ENCODE results near the gene POFUT1.

DNA sequence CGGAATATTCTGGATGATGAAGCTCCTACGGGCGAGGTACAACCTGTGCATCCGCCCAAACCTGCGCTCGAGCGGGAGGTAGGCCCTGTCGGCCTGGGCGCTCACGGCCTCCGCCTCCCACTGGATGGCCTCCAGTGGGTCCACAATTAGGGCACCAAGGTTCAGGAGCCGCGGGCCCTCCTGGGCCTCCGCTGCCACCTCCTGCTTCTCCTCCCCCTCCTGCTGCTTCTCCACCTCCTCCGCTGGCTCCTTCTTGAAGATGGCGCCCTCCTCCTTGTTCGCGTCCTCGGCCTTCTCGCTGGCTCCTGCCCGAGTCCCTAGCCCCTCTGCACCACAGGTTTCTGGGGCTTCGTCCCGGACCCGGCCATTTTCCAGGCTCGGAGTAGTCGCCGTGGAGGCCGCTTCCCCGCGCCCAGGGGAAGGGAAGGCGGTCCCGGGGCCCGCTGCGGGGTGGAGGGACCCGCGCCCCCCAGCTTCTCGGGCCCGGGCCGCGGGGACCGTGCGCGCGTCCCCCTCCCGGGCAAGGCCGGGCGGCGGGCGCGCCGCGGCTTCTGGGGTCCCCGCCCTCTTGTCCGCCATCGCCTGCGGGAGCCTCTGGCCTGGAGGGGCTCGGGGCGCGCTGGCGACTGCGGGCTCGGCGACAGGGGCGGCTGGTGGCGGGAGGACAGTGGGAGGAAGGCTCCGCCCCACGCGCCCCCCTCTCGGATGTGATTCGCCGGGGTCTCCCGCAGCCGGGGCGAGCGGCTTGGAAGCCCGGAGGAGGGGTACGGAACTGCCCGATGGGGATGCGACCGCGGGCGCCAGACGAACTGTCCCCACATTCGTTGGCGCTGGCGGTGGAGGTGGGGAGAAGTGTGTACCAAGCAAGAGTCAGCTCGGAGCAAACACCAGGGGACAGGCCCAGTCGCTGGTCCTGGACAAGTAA lies 17.7 kb upstream of the POFUT1 start:
- no peak for TF ChIP-seq KLF9 (tag by site-specific recombination; IDR thresholded peaks at IDR 0.05; ENCODE audit: low read depth)
- TF ChIP-seq ZNF23 (tag by site-specific recombination; IDR thresholded peaks at IDR 0.05; ENCODE audit: borderline replicate concordance), result no peak
- TF ChIP-seq ZNF2 (tag by site-specific recombination; IDR thresholded peaks at IDR 0.05), result no peak
- TF ChIP-seq, protein P1, sequence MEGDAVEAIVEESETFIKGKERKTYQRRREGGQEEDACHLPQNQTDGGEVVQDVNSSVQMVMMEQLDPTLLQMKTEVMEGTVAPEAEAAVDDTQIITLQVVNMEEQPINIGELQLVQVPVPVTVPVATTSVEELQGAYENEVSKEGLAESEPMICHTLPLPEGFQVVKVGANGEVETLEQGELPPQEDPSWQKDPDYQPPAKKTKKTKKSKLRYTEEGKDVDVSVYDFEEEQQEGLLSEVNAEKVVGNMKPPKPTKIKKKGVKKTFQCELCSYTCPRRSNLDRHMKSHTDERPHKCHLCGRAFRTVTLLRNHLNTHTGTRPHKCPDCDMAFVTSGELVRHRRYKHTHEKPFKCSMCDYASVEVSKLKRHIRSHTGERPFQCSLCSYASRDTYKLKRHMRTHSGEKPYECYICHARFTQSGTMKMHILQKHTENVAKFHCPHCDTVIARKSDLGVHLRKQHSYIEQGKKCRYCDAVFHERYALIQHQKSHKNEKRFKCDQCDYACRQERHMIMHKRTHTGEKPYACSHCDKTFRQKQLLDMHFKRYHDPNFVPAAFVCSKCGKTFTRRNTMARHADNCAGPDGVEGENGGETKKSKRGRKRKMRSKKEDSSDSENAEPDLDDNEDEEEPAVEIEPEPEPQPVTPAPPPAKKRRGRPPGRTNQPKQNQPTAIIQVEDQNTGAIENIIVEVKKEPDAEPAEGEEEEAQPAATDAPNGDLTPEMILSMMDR (tag by site-specific recombination; IDR thresholded peaks at IDR 0.05), result 0 out of 2 replicates have a peak, but pooled peaks have one; percentile 7
- no peak for TF ChIP-seq ZBTB7A (tag by site-specific recombination; IDR thresholded peaks at IDR 0.05; ENCODE audit: low read depth)
